ENCODE data around the gene MKRN2. TPM values are rescaled to one million over a fixed set of nuclear protein-coding genes. Genes with fewer than 3 reads are reported as not detected.

MKRN2 gene, protein sequence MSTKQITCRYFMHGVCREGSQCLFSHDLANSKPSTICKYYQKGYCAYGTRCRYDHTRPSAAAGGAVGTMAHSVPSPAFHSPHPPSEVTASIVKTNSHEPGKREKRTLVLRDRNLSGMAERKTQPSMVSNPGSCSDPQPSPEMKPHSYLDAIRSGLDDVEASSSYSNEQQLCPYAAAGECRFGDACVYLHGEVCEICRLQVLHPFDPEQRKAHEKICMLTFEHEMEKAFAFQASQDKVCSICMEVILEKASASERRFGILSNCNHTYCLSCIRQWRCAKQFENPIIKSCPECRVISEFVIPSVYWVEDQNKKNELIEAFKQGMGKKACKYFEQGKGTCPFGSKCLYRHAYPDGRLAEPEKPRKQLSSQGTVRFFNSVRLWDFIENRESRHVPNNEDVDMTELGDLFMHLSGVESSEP
- total RNA-seq (2012; rRNA removed) (65.6 and 65.8 TPM in 2 replicates), polyA plus RNA-seq (2012; rRNA removed) (43.5 and 44.4 TPM in 2 replicates), Bru-seq, nascent RNA (percentile 90 among the genes with signal in this experiment), BruChase-seq, experiment 1, labeled RNA remaining after a 6-hour chase (percentile 88 among the genes with signal in this experiment), BruChase-seq, experiment 2, labeled RNA remaining after a 2-hour chase (percentile 86 among the genes with signal in this experiment)
- 35.3 and 42.3 TPM in 2 replicates for polyA plus RNA-seq (2012; cell fraction: cytosol; rRNA removed)
- 21.5 and 30.4 TPM in 2 replicates for polyA plus RNA-seq (2012; cell fraction: nucleus; rRNA removed; ENCODE audit: low replicate concordance)
- long read RNA-seq, transcript MKRN2-201 (8 exons, 2,848 nt) = major isoform, 85 of 112 reads
- long read RNA-seq, partial matches to known transcripts = 11 of 112 reads
- long read RNA-seq, other reads (novel, unspliced or antisense) = 12 of 112 reads

DNA sequence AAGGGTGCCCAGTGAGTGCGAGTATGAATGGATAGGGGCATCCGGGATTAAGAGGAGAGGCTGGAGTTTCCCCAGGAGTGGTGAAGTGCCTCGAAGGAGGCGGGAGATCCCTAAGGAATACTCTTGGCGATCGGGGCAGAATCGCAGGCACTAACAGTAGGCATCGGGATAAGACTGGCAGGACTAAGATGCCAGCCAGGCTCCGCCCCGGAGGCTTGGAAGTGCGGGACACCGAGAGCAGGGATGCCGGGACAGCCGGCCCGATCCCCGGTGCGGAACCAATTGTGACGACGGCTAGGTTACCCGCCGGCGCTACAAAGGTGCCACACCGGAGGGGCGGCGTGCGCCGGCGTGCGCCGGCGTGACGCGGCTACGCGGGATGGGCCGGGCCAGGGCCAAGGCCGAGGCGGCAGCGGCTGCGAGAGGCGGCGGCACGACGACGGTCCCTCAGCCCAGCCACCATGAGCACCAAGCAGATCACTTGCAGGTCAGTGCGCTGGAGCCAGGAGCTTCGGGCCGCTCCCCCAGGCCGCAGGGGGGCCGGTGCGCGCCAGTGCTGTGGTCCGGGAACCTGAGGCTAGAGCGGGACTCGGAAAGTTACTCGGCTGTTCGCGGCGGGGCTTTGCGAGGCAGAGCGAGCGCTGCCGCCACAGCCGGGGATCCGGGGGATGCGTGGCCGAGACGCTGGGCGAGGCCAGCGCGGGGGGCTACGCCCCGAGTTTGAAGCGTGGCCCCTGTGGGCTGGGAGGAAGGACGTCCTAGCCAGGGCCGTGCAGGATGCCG is at the start of gene MKRN2:
TSS of gene MKRN2 (plus strand) at position 398 of the 783 bp plus-strand sequence. CDS start at position 462, 64 bp downstream.
- Histone ChIP-seq H3K27ac (ENCODE audit: insufficient read depth, low read length) (peak within 1 kb of the TSS; percentile 91), H2BK120ac (ENCODE audit: low read depth, low read length) (peak within 1 kb of the TSS; percentile 69), H3K4ac (ENCODE audit: low read depth, low read length) (peak within 1 kb of the TSS; percentile 74), H3K4me3 (ENCODE audit: insufficient read depth, low read depth, low read length) (peak within 1 kb of the TSS; percentile 85), H3K27me3 (ENCODE audit: control insufficient read depth, insufficient read depth, low read length) (no peaks in the 10 kb centered on the region), H3K4me2 (ENCODE audit: low read depth, low read length) (peak within 1 kb of the TSS; percentile 86), H3K9ac (ENCODE audit: low read depth, low read length) (peak within 1 kb of the TSS; percentile 87), H4K91ac (ENCODE audit: insufficient read depth, low read depth, low read length) (peak within 1 kb of the TSS; percentile 80), H2AK9ac (replicated peaks; ENCODE audit: low read depth, low read length, poor library complexity) (peak within 1 kb of the TSS; percentile 62), H2BK15ac (ENCODE audit: low read depth, low read length) (peak within 1 kb of the TSS; percentile 49; the same call in 1 of the 3 replicates), H2BK5ac (ENCODE audit: low read depth, low read length, poor library complexity, severe bottlenecking) (peak within 1 kb of the TSS; percentile 77), H4K5ac (ENCODE audit: low read depth, low read length) (peak within 1 kb of the TSS; percentile 89), H4K8ac (ENCODE audit: low read depth in 2 of 2, low read length in 2 of 2) (peak within 1 kb of the TSS; percentile 89 to 99), H2AK5ac (ENCODE audit: low read depth, low read length) (0 out of 2 replicates have a peak within 1 kb of the TSS, but pooled peaks have one; percentile 30), H3K14ac (replicated peaks; ENCODE audit: low read depth, low read length) (peak within 1 kb of the TSS; percentile 87), H3K18ac (ENCODE audit: low read depth, low read length) (peak within 1 kb of the TSS; percentile 35), H3K9me3 (ENCODE audit: control insufficient read depth, insufficient read depth, low read length) (no peaks in the 10 kb centered on the region), H3K79me1 (ENCODE audit: low read depth in 1 of 2, low read length in 2 of 2) (peaks cover 3 to 40% of the 10 kb centered on the region in 2 experiments; a peak in 2 of 4 replicates), H3K23ac (ENCODE audit: low read depth, low read length) (peak within 1 kb of the TSS; percentile 89), H2AFZ (replicated peaks; ENCODE audit: low read length, poor library complexity) (peak within 1 kb of the TSS; percentile 97), H2BK20ac (ENCODE audit: low read depth, low read length) (no peak within 1 kb of the TSS), H4K20me1 (ENCODE audit: insufficient read depth, low read length) (peaks cover 47% of the 10 kb centered on the region), H3K56ac (ENCODE audit: extremely low read depth, insufficient read depth, low read length) (peak within 1 kb of the TSS; percentile 88), H3K9me1 (ENCODE audit: insufficient read depth, low read length) (peaks cover 13% of the 10 kb centered on the region), H3K4me1 (ENCODE audit: control insufficient read depth, insufficient read depth, low read length) (peaks cover 5% of the 10 kb centered on the region), H3K36me3 (ENCODE audit: control insufficient read depth, insufficient read depth, low read length) (no peaks in the 10 kb centered on the region)
- no TSS peak for BruUV-seq (replicated peaks)
- ATAC-seq (ENCODE audit: low read depth) (peak; percentile 93), DNase-seq (peak; percentile 78)
- intact Hi-C loops (cut with micrococcal nuclease) (loop anchor here (2.0 to 5.0 kb wide), 3 partner anchors 50 to 365 kb away; no protein-coding TSS in a partner anchor), in situ Hi-C loops (cut with MboI; ENCODE audit: low sequenced_read_pairs) (no loop called here), dilution Hi-C loops (cut with HindIII; ENCODE audit: low sequenced_read_pairs, unreplicated experiment) (no loop called here)
- WGBS, 2 experiments (ENCODE audit: extremely low coverage in 2 of 2, insufficient read length in 1 of 2) = 1% methylated on average over 33 of the region's 77 CpGs; no CpG with 5 or more reads in 1 of the 2 experiments
- POLR2A ChIA-PET (ENCODE audit: unreplicated experiment) = no interaction called here
- CTCF ChIA-PET = no interaction called here
- TF ChIP-seq CHD1 (IDR thresholded peaks at IDR 0.05; ENCODE audit: low read depth, low read length) = peak; percentile 77
- no peak for TF ChIP-seq FOS (IDR thresholded peaks at IDR 0.05; ENCODE audit: low read depth, low read length)
- no peak for TF ChIP-seq MAFK (IDR thresholded peaks at IDR 0.05; ENCODE audit: low read depth, low read length)
- peak; percentile 24; the same call in 1 of the 2 replicates for TF ChIP-seq SMC3 (IDR thresholded peaks at IDR 0.05; ENCODE audit: low read depth, low read length)
- TF ChIP-seq RFX5 (IDR thresholded peaks at IDR 0.05; ENCODE audit: low read depth, low read length) = no peak
- TF ChIP-seq, protein P1, sequence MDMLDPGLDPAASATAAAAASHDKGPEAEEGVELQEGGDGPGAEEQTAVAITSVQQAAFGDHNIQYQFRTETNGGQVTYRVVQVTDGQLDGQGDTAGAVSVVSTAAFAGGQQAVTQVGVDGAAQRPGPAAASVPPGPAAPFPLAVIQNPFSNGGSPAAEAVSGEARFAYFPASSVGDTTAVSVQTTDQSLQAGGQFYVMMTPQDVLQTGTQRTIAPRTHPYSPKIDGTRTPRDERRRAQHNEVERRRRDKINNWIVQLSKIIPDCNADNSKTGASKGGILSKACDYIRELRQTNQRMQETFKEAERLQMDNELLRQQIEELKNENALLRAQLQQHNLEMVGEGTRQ (IDR thresholded peaks at IDR 0.05; ENCODE audit: low read depth, low read length) = peak; percentile 21; the same call in 1 of the 2 replicates
- peak; percentile 88 for TF ChIP-seq MXI1 (IDR thresholded peaks at IDR 0.05; ENCODE audit: borderline replicate concordance, low read depth, low read length)
- TF ChIP-seq, protein P2, sequence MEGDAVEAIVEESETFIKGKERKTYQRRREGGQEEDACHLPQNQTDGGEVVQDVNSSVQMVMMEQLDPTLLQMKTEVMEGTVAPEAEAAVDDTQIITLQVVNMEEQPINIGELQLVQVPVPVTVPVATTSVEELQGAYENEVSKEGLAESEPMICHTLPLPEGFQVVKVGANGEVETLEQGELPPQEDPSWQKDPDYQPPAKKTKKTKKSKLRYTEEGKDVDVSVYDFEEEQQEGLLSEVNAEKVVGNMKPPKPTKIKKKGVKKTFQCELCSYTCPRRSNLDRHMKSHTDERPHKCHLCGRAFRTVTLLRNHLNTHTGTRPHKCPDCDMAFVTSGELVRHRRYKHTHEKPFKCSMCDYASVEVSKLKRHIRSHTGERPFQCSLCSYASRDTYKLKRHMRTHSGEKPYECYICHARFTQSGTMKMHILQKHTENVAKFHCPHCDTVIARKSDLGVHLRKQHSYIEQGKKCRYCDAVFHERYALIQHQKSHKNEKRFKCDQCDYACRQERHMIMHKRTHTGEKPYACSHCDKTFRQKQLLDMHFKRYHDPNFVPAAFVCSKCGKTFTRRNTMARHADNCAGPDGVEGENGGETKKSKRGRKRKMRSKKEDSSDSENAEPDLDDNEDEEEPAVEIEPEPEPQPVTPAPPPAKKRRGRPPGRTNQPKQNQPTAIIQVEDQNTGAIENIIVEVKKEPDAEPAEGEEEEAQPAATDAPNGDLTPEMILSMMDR (conservative IDR thresholded peaks at IDR 0.05; ENCODE audit: low read depth, low read length) = no peak
- peak; percentile 52; the same call in 1 of the 2 replicates for TF ChIP-seq BHLHE40 (IDR thresholded peaks at IDR 0.05; ENCODE audit: low read depth, low read length)
- TF ChIP-seq RAD21 (IDR thresholded peaks at IDR 0.05; ENCODE audit: low read length) = no peak; the same call in 1 of the 2 replicates
- no peak for TF ChIP-seq CEBPB (IDR thresholded peaks at IDR 0.05; ENCODE audit: low read depth, low read length)

Data from IMR-90 (cell line).